K562 (cell line): Measurements from ENCODE around the gene ARMC6. TPM values are rescaled to one million over a fixed set of nuclear protein-coding genes. Genes with fewer than 3 reads are reported as not detected.

ENCODE experiments used
- ATF7 ChIP-seq: fragments of 450-650 bp; IDR thresholded peaks from 2 replicates; pipeline ENCODE4 v1.7.1; 2014; ENCODE audit warnings: mild to moderate bottlenecking, moderate library complexity
- CREB1 ChIP-seq, 2 experiments: sonication (generic) in 1 of 2; formaldehyde crosslinking in 1 of 2; IDR thresholded peaks; 2 replicates each; pipeline versions ENCODE4 v1.6.1 to v1.8.0; 2012 to 2022; ENCODE audit warnings: inconsistent platforms in 1 of 2, mild to moderate bottlenecking in 1 of 2, missing genetic modification reagents in 1 of 2, moderate library complexity in 1 of 2
- HDAC2 ChIP-seq: fragments of 450-650 bp; IDR thresholded peaks from 2 replicates; pipeline ENCODE4 v1.6.1; 2016; ENCODE audit warnings: mild to moderate bottlenecking
- KDM4B ChIP-seq, 2 experiments: fragments of 450-650 bp in 1 of 2; sonication (generic) in 1 of 2; IDR thresholded peaks; 2 replicates each; pipeline ENCODE4 v1.6.1; 2016 to 2017; ENCODE audit warnings: borderline replicate concordance in 2 of 2, antibody characterized with exemption in 1 of 2, low read depth in 1 of 2, mild to moderate bottlenecking in 1 of 2
- KDM5B ChIP-seq: fragments of 200-600 bp; sonication (generic); IDR thresholded peaks from 2 replicates; pipeline ENCODE4 v1.6.1; 2012; ENCODE audit warnings: low read depth, mild to moderate bottlenecking, moderate library complexity, low read length, control low read depth, inconsistent platforms; ENCODE audit not compliant: insufficient replicate concordance
- MGA ChIP-seq: fragments of 450-650 bp; IDR thresholded peaks from 2 replicates; pipeline ENCODE4 v1.6.1; 2016; ENCODE audit warnings: mild to moderate bottlenecking, moderate library complexity
- NR2C1 ChIP-seq, 2 experiments: fragments of 450-650 bp; IDR thresholded peaks; 2 replicates each; pipeline ENCODE4 v1.6.1; 2017; ENCODE audit warnings: mild to moderate bottlenecking in 2 of 2, antibody characterized with exemption in 1 of 2, inconsistent platforms in 1 of 2, missing compliant biosample characterization in 1 of 2, missing genetic modification characterization in 1 of 2
- PHF8 ChIP-seq: fragments of 200-600 bp; sonication (generic); IDR thresholded peaks from 2 replicates; pipeline ENCODE4 v1.6.1; 2012; ENCODE audit warnings: mixed run types, mild to moderate bottlenecking, inconsistent platforms, low read length, moderate library complexity, borderline replicate concordance
- TEAD1 ChIP-seq, 2 experiments: fragments of 450-650 bp in 1 of 2; sonication (generic) in 1 of 2; formaldehyde crosslinking; IDR thresholded peaks; 2 replicates each; pipeline versions ENCODE4 v1.4.0 to v1.8.0; 2020 to 2022; ENCODE audit warnings: mild to moderate bottlenecking in 2 of 2, missing genetic modification reagents in 1 of 2
- ZBTB49 ChIP-seq: sonication (generic); formaldehyde crosslinking; IDR thresholded peaks from 2 replicates; pipeline ENCODE4 v1.8.0; 2022; ENCODE audit warnings: missing genetic modification reagents, mild to moderate bottlenecking, borderline replicate concordance
- polyA plus RNA-seq, 8 experiments: library from polyadenylated mRNA; depleted of rRNA in 4 of 8; stranded (reverse) in 5 of 8; unstranded in 3 of 8; fragments of >200 nt; fragmentation: Nextera tagmentation in 2 of 8; fragmentation: Illumina TruSeq in 1 of 8; extraction: Ambion mirVana in 2 of 8; extraction: Trizol in 1 of 8; gene quantifications; 2 replicates each; pipeline versions ENCODE4 v1.2.1 to v1.2.3, GENCODE V29; 2011 to 2014; ENCODE audit warnings: inconsistent platforms in 1 of 8, missing spikeins in 1 of 8
- total RNA-seq, 7 experiments: library from RNA; depleted of rRNA in 6 of 7; stranded (reverse); fragments of >200 nt in 6 of 7; fragmentation: Illumina TruSeq in 2 of 7; extraction: Trizol in 2 of 7; gene quantifications; 2 replicates each; pipeline versions ENCODE4 v1.2.1 to v1.2.3, GENCODE V29; 2011 to 2021; ENCODE audit warnings: low replicate concordance in 1 of 7

ARMC6 gene
- total and polyA plus RNA-seq, 9 of the 15 experiments (the other 6 are each of a cell fraction or from before 2014, with no cell fraction given): 2.1 to 93.4 (median 63.6) TPM

GRCh38 chr19:19105365-19106055, 72.1 kb downstream of the ARMC6 start (continued):
- TF ChIP-seq MGA: peak; percentile 87
- TF ChIP-seq NR2C1 (IDR thresholded peaks at IDR 0.05): peak; percentile 84
- peak; percentile 87 for TF ChIP-seq NR2C1 (tag; IDR thresholded peaks at IDR 0.05)
- peak; percentile 81 for TF ChIP-seq HDAC2
- peak; percentile 62 for TF ChIP-seq ATF7
- TF ChIP-seq KDM5B: peak; percentile 60
- TF ChIP-seq TEAD1 (CRISPR knock-in tag; IDR thresholded peaks at IDR 0.05): peak in 1 of 2 experiments; percentile 67; a peak in 1 of 4 replicates
- TF ChIP-seq KDM4B (IDR thresholded peaks at IDR 0.05; ENCODE audit: borderline replicate concordance in 2 of 2, low read depth in 1 of 2): peak in 1 of 2 experiments; percentile 61; a peak in 1 of 4 replicates
- TF ChIP-seq CREB1 (IDR thresholded peaks at IDR 0.05): no peak
- peak; percentile 52; the same call in 1 of the 2 replicates for TF ChIP-seq CREB1 (CRISPR knock-in tag; IDR thresholded peaks at IDR 0.05)
- peak; percentile 85; the same call in 1 of the 2 replicates for TF ChIP-seq PHF8
- TF ChIP-seq ZBTB49 (CRISPR knock-in tag): no peak
